ENCODE results near the gene BNIP2.
"Not testable (repeated sequence)": the region's sequence is repeated elsewhere in the genome, so short reads cannot be mapped to it uniquely, and the experiment has no call there.

GRCh38 chr15:59645812-59646211 is 43.3 kb downstream of the BNIP2 start:
- not testable (repeated sequence) for TF ChIP-seq ZNF311 (tag by site-specific recombination; IDR thresholded peaks at IDR 0.05; ENCODE audit: borderline replicate concordance); ZNF174 (tag by site-specific recombination; IDR thresholded peaks at IDR 0.05); ZNF558 (tag by site-specific recombination; IDR thresholded peaks at IDR 0.05); ZBTB11 (tag by site-specific recombination; conservative IDR thresholded peaks at IDR 0.05; ENCODE audit: low read depth); SALL2 (tag by site-specific recombination; IDR thresholded peaks at IDR 0.05; ENCODE audit: borderline replicate concordance)
- TF ChIP-seq, protein P1, sequence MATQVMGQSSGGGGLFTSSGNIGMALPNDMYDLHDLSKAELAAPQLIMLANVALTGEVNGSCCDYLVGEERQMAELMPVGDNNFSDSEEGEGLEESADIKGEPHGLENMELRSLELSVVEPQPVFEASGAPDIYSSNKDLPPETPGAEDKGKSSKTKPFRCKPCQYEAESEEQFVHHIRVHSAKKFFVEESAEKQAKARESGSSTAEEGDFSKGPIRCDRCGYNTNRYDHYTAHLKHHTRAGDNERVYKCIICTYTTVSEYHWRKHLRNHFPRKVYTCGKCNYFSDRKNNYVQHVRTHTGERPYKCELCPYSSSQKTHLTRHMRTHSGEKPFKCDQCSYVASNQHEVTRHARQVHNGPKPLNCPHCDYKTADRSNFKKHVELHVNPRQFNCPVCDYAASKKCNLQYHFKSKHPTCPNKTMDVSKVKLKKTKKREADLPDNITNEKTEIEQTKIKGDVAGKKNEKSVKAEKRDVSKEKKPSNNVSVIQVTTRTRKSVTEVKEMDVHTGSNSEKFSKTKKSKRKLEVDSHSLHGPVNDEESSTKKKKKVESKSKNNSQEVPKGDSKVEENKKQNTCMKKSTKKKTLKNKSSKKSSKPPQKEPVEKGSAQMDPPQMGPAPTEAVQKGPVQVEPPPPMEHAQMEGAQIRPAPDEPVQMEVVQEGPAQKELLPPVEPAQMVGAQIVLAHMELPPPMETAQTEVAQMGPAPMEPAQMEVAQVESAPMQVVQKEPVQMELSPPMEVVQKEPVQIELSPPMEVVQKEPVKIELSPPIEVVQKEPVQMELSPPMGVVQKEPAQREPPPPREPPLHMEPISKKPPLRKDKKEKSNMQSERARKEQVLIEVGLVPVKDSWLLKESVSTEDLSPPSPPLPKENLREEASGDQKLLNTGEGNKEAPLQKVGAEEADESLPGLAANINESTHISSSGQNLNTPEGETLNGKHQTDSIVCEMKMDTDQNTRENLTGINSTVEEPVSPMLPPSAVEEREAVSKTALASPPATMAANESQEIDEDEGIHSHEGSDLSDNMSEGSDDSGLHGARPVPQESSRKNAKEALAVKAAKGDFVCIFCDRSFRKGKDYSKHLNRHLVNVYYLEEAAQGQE (tag by site-specific recombination; IDR thresholded peaks at IDR 0.05) = not testable (repeated sequence)
- TF ChIP-seq, protein P2, sequence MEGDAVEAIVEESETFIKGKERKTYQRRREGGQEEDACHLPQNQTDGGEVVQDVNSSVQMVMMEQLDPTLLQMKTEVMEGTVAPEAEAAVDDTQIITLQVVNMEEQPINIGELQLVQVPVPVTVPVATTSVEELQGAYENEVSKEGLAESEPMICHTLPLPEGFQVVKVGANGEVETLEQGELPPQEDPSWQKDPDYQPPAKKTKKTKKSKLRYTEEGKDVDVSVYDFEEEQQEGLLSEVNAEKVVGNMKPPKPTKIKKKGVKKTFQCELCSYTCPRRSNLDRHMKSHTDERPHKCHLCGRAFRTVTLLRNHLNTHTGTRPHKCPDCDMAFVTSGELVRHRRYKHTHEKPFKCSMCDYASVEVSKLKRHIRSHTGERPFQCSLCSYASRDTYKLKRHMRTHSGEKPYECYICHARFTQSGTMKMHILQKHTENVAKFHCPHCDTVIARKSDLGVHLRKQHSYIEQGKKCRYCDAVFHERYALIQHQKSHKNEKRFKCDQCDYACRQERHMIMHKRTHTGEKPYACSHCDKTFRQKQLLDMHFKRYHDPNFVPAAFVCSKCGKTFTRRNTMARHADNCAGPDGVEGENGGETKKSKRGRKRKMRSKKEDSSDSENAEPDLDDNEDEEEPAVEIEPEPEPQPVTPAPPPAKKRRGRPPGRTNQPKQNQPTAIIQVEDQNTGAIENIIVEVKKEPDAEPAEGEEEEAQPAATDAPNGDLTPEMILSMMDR (tag by site-specific recombination; IDR thresholded peaks at IDR 0.05) = not testable (repeated sequence)
- TF ChIP-seq, protein P3, sequence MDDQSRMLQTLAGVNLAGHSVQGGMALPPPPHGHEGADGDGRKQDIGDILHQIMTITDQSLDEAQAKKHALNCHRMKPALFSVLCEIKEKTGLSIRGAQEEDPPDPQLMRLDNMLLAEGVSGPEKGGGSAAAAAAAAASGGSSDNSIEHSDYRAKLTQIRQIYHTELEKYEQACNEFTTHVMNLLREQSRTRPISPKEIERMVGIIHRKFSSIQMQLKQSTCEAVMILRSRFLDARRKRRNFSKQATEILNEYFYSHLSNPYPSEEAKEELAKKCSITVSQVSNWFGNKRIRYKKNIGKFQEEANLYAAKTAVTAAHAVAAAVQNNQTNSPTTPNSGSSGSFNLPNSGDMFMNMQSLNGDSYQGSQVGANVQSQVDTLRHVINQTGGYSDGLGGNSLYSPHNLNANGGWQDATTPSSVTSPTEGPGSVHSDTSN (CRISPR knock-in tag; IDR thresholded peaks at IDR 0.05) = not testable (repeated sequence)

Measured in HEK293 (cell line).